AG10803 (cell line): ENCODE measurements around the gene KMT5C.

Source experiments
- DNase-seq: peaks from one replicate; pipeline ENCODE4 v3.0.0; 2010; ENCODE audit warnings: low read depth
- H3K4me3 ChIP-seq: 2 replicates; pipeline ENCODE4 v1.5.1; 2011; ENCODE audit warnings: mild to moderate bottlenecking, low read length, control low read depth
- TF ChIP-seq, protein P1 (sequence below): conservative IDR thresholded peaks from 2 replicates; pipeline ENCODE4 v1.5.1; 2011; ENCODE audit warnings: mild to moderate bottlenecking, low read length, control low read depth, inconsistent platforms

The KMT5C gene

GRCh38 chr19:55355213-55355821, 15.6 kb downstream of the KMT5C start:
- H3K4me3 ChIP-seq: no peak overlapping the region
- no peak for DNase-seq
- TF ChIP-seq, protein P1, sequence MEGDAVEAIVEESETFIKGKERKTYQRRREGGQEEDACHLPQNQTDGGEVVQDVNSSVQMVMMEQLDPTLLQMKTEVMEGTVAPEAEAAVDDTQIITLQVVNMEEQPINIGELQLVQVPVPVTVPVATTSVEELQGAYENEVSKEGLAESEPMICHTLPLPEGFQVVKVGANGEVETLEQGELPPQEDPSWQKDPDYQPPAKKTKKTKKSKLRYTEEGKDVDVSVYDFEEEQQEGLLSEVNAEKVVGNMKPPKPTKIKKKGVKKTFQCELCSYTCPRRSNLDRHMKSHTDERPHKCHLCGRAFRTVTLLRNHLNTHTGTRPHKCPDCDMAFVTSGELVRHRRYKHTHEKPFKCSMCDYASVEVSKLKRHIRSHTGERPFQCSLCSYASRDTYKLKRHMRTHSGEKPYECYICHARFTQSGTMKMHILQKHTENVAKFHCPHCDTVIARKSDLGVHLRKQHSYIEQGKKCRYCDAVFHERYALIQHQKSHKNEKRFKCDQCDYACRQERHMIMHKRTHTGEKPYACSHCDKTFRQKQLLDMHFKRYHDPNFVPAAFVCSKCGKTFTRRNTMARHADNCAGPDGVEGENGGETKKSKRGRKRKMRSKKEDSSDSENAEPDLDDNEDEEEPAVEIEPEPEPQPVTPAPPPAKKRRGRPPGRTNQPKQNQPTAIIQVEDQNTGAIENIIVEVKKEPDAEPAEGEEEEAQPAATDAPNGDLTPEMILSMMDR: no peak

DNA sequence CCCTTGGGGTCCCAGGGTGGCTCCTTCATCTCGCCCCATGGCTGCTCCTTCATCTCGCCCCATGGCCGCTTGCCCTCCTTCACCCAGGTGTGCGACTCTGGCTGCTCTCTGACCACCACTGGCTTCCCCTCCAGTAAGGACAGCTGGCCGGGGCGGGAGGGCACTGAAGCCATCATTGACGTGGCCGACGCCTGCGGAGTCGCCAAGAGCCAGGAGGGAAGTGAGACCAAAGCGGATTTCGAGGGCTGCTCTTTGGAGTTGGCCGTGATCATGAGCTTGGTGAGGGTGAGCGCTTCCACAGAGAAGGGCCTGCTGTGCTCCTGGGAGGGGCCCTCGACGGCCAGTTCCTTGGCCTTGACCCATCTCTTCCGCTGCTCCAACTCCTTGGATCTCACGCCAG, 18.8 kb downstream of the KMT5C start:
- TF ChIP-seq, protein P1: no peak
- H3K4me3 ChIP-seq: no peak overlapping the region
- DNase-seq: no peak

DNA sequence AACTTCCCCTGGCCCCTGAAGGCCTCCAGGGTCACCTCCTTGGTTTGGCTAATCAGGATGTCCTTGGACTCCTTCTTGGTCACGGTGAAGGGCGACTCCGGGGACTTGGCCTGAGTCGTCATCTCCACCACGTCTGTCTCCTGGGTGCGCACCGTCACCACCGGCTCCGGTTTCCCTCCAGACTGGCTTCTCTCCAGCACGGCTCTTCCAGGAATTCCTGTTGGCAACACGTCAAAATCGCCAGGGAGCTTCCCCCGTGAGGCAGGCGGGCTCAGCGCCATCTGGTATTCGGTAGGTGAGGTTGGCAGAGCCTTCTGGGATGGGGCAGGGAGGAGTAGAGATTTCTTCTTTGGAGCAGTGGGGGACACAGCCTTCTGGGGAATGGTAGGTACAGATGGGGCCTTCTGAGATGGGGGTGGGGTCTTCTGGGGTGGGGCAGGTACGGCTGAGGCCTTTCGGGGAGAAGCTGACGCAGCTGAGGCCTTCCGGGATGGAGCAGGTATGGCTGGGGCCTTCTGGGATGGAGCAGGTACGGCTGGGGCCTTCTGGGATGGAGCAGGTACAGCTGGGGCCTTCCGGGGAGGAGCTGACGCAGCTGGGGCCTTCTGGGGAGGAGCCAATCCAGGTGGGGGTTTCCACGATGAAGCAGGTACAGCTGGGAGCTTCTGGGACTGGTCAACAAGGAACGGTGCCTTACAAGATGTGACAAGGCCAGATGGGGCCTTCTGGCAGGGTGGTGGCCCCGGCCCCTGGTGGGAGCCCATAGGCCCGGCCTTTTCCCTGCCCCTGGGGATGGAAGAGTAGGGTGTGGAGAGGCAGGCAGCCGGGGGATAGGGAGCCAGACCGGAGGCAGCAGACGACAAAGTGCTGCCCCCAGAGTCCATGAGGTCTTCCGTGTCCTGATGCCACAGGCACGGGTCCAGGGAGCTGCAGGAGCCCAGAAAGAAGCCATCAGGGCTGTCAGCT, 19.6 kb downstream of the KMT5C start:
- DNase-seq: no peak
- TF ChIP-seq, protein P1: no peak
- no peak overlapping the region for H3K4me3 ChIP-seq

DNA sequence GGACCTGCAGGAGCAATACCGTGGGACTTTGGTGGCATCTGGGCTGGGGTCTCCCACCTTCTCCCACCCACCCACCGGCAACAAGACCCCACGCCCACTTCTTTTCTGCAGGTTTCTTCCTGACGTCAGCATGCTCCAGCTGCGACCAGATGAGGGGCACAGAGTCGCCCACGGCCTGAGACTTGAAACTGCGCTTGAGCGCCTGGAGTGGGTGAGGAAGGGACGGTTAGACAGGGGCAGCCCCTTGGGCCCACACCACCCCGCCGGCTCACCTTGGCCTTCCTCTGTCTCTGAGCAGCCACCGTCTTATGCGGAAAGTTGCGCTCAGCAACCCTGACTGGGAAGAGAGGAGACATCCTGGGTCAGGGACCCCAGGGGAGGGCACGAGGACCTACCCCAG, 21.2 kb downstream of the KMT5C start:
- no peak for DNase-seq
- H3K4me3 ChIP-seq: no peak overlapping the region
- TF ChIP-seq, protein P1: no peak

DNA sequence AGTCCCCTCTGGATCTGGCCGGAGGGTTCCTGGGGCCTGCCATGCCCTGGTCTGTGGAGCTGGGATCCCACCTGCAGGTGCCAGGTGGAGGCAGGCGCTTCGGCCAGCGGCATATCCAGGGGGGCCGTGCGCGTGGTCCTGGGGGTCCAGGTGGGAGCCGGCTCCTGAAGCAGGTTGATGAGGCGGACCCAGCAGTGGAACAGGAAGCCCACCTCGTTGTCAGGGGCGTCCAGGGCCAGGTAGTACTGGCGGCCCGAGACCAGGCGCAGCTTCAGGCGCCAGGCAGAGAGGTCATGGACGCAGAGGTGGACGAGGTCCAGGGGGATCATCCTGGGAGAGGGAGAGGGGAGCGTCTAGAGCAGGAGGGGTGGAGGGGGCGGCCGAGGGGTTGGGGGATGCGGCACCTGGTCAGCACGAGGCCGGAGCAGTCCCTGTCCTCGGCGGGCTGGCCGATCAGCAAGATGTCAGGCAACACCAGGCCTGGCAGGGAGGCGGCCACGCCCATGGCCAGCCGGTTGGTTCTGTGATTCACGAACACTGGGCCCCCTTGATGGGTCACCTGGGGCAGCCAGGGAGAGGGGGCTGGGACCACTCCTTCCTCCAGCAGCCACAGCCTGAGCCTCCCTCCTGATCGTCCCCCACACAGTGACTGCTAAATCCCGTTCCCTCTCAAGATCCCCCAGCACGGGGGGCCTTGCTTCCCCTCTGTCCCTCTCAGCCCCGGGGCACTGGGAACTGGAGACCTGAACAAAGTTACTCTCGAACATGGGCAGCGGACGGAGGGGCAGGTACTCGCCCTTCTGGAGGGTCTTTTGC, 22.7 kb downstream of the KMT5C start:
- DNase-seq: no peak
- TF ChIP-seq, protein P1: no peak
- H3K4me3 ChIP-seq: no peak overlapping the region

- no peak for DNase-seq
- H3K4me3 ChIP-seq: no peak within 1 kb of the TSS
- TF ChIP-seq, protein P1: no peak
These were observed 23.5 kb downstream of the KMT5C start, which contains the start of gene GARIN5B for GRCh38 chr19:55362990-55363716. Gene GARIN5B (minus strand): TSS chr19:55363260. CDS start chr19:55363066, 194 bp downstream.
